ENCODE measurements around the gene ATP9B.

Gene ATP9B

GRCh38 chr18:79204889-79205807 is 136.0 kb downstream of the ATP9B start:
- DNase-seq = no peak

- DNase-seq = no peak
Observed at GRCh38 chr18:79206444-79206843, 137.2 kb downstream of the ATP9B start.

GRCh38 chr18:79208906-79209305 is 139.7 kb downstream of the ATP9B start:
- peak; percentile 51 for DNase-seq

- no peak for DNase-seq
Observed at GRCh38 chr18:79210002-79210910, 141.1 kb downstream of the ATP9B start.

GRCh38 chr18:79211844-79212243 is 142.7 kb downstream of the ATP9B start:
- no peak for DNase-seq

GRCh38 chr18:79214056-79214455 is 144.9 kb downstream of the ATP9B start:
- DNase-seq = no peak

GRCh38 chr18:79216176-79216575 is 147.0 kb downstream of the ATP9B start:
- no peak for DNase-seq

- DNase-seq = no peak
Observed at GRCh38 chr18:79217979-79218604, 148.9 kb downstream of the ATP9B start.

- DNase-seq = no peak
Observed at GRCh38 chr18:79218605-79219190, 149.5 kb downstream of the ATP9B start.

- peak; percentile 25 for DNase-seq
Observed at GRCh38 chr18:79221136-79221535, 151.9 kb downstream of the ATP9B start.

- DNase-seq = no peak
Observed at GRCh38 chr18:79222790-79223189, 153.6 kb downstream of the ATP9B start.

GRCh38 chr18:79223431-79223830 is 154.2 kb downstream of the ATP9B start:
- no peak for DNase-seq

- DNase-seq = no peak
Observed at GRCh38 chr18:79224381-79224780, 155.2 kb downstream of the ATP9B start.

GRCh38 chr18:79227621-79228020 is 158.4 kb downstream of the ATP9B start:
- no peak for DNase-seq

- DNase-seq = no peak
Observed at GRCh38 chr18:79229431-79229830, 160.2 kb downstream of the ATP9B start.

GRCh38 chr18:79234438-79234837 is 165.2 kb downstream of the ATP9B start:
- DNase-seq = no peak

GRCh38 chr18:79239631-79240030 is 170.4 kb downstream of the ATP9B start:
- no peak for DNase-seq

GRCh38 chr18:79241755-79242154 is 172.6 kb downstream of the ATP9B start:
- peak; percentile 88 for DNase-seq

GRCh38 chr18:79242246-79242645 is 173.1 kb downstream of the ATP9B start:
- DNase-seq = peak; percentile 80

GRCh38 chr18:79245517-79246001 is 176.4 kb downstream of the ATP9B start:
- DNase-seq = peak; percentile 95

GRCh38 chr18:79246309-79247108 is 177.3 kb downstream of the ATP9B start:
- peak; percentile 98 for DNase-seq
